ENCODE data around the gene PDGFC. TPM values are rescaled to one million over a fixed set of nuclear protein-coding genes. Genes with fewer than 3 reads are reported as not detected.

PDGFC gene
- total and polyA plus RNA-seq, 2 of the 8 experiments (the other 6 are each of a cell fraction or from before 2014, with no cell fraction given) = 0.65 to 2.7 TPM

GRCh38 chr4:156958276-156959074 lies 13.1 kb downstream of the PDGFC start (continued):
- TF ChIP-seq, protein P1, sequence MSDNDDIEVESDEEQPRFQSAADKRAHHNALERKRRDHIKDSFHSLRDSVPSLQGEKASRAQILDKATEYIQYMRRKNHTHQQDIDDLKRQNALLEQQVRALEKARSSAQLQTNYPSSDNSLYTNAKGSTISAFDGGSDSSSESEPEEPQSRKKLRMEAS (IDR thresholded peaks at IDR 0.05) = no peak
- TF ChIP-seq RBBP5 (IDR thresholded peaks at IDR 0.05; ENCODE audit: borderline replicate concordance, low read depth, low read length) (no peak), EZH2 (IDR thresholded peaks at IDR 0.05; ENCODE audit: low read depth, low read length, severe bottlenecking) (no peak), RAD21 (IDR thresholded peaks at IDR 0.05 in 1 of 2, conservative IDR thresholded peaks at IDR 0.05 in 1 of 2; ENCODE audit: low read depth in 2 of 2, low read length in 2 of 2) (no peak), YY1 (IDR thresholded peaks at IDR 0.05; ENCODE audit: low read depth, low read length) (no peak), POLR2AphosphoS5 (IDR thresholded peaks at IDR 0.05; ENCODE audit: low read depth, low read length) (no peak), RXRA (IDR thresholded peaks at IDR 0.05; ENCODE audit: insufficient read depth, low read depth, low read length) (no peak), TCF12 (IDR thresholded peaks at IDR 0.05; ENCODE audit: low read depth, low read length) (no peak)
